Activated B cell treated with CpG ODN at 0.5 μM for 24 hours (primary cell): ENCODE results near the gene PAQR3. TPM values are rescaled to one million over a fixed set of nuclear protein-coding genes. Genes with fewer than 3 reads are reported as not detected.

Experiments used
- ATAC-seq: fragments of 200-7000 bp; cut with Tn5 transposase; one replicate; pipeline ENCODE4 v1.10.0; 2021; ENCODE audit warnings: low read depth, mild to moderate bottlenecking, moderate library complexity
- CTCF ChIA-PET: fragments of 350-600 bp; sonication (Branson Sonifier 250); formaldehyde crosslinking; loops from one replicate; lab custom pipeline; 2021; ENCODE audit warnings: antibody characterized with exemption; lab: Charles Lee
- POLR2A ChIA-PET: fragments of 350-600 bp; sonication (Branson Sonifier 250); formaldehyde crosslinking; loops from one replicate; lab custom pipeline; 2021; ENCODE audit warnings: antibody characterized with exemption; lab: Charles Lee
- DNase-seq: peaks from one replicate; pipeline ENCODE4 v3.0.0; 2022
- H3K27ac Mint-ChIP-seq: one replicate; pipeline ENCODE4 v1.8.0; 2020; ENCODE audit warnings: mixed read lengths
- H3K27me3 Mint-ChIP-seq: one replicate; pipeline ENCODE4 v1.8.0; 2021; ENCODE audit warnings: mixed read lengths
- H3K36me3 Mint-ChIP-seq: one replicate; pipeline ENCODE4 v1.8.0; 2021; ENCODE audit warnings: low read depth, mixed read lengths
- H3K4me1 Mint-ChIP-seq: one replicate; pipeline ENCODE4 v1.8.0; 2021; ENCODE audit warnings: mixed read lengths
- H3K4me3 Mint-ChIP-seq: one replicate; pipeline ENCODE4 v1.8.0; 2020; ENCODE audit warnings: mild to moderate bottlenecking, mixed read lengths
- H3K9me3 Mint-ChIP-seq: one replicate; pipeline ENCODE4 v1.8.0; 2020; ENCODE audit warnings: mixed read lengths
- intact Hi-C: fragments of 100-400 bp; cut with micrococcal nuclease; formaldehyde crosslinking; loops from one replicate; pipeline ENCODE4 v1.15.1; 2024
- total RNA-seq: library from RNA; stranded (reverse); gene quantifications from 2 replicates; pipeline ENCODE4 v1.2.3, GENCODE V29; 2022
- TF ChIP-seq, protein P1 (sequence below): fragments of 200-600 bp; IDR thresholded peaks from one replicate; pipeline ENCODE4 v1.8.0; 2022; ENCODE audit warnings: antibody characterized with exemption, mild to moderate bottlenecking

Gene PAQR3, protein sequence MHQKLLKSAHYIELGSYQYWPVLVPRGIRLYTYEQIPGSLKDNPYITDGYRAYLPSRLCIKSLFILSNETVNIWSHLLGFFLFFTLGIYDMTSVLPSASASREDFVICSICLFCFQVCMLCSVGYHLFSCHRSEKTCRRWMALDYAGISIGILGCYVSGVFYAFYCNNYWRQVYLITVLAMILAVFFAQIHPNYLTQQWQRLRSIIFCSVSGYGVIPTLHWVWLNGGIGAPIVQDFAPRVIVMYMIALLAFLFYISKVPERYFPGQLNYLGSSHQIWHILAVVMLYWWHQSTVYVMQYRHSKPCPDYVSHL
- 10.2 and 10.3 TPM in 2 replicates for total RNA-seq

DNA sequence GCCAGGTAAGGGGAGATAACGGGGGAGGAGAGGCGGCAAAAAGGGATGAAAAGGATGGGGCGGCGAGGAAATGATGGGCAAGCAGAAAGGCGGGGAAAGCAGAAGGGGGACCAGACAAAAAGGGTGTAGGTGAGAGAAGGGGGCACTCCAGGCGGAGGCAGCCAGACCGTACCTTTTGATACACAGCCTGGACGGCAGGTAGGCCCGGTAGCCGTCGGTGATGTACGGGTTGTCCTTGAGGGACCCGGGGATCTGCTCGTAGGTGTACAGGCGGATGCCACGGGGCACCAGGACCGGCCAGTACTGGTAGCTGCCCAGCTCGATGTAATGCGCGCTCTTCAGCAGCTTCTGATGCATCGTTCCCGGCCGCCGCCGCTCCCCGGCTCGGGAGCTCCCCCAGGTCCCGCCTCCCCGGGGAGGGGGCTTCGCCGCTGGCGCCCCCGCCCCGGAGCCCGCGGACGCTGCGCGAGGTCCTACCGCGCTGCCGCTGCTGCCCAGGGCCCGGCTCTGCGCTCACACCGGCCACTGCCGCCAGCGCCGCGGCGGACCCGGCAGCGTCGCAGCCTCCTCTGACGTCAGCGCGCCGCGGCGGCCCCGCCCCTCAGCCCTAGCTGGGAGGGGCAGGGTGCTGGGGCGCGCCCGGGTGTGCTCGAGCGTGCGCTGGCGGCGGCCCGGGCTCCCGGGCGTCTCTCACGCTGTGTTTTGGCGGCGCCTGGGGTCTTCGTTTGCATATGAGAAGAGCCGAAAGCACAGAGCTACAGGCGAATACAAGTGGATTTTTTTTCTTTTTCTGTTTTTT is at the start of gene PAQR3:
Gene PAQR3, minus strand, starts transcription at position 571 of the 799 bp plus-strand sequence. Its CDS starts 214 bp downstream, at position 357.
- ChIA-PET CTCF (interaction anchor here (2.8 kb wide), 1 partner anchor 14 kb away, joined by 16 read pairs; no protein-coding TSS in a partner anchor), POLR2A (interaction anchor here (0.6 to 1.4 kb wide), 6 partner anchors 16 to 278 kb away, joined by 3 read pairs; partner anchors contain the start of gene BMP2K)
- Mint-ChIP-seq H3K36me3 (peaks cover 5% of the 10 kb centered on the region), H3K4me3 (peak within 1 kb of the TSS; percentile 96), H3K9me3 (no peaks in the 10 kb centered on the region), H3K27me3 (no peaks in the 10 kb centered on the region), H3K4me1 (peaks cover 20% of the 10 kb centered on the region), H3K27ac (peak within 1 kb of the TSS; percentile 84)
- peak; percentile 90 for DNase-seq
- TF ChIP-seq, protein P1, sequence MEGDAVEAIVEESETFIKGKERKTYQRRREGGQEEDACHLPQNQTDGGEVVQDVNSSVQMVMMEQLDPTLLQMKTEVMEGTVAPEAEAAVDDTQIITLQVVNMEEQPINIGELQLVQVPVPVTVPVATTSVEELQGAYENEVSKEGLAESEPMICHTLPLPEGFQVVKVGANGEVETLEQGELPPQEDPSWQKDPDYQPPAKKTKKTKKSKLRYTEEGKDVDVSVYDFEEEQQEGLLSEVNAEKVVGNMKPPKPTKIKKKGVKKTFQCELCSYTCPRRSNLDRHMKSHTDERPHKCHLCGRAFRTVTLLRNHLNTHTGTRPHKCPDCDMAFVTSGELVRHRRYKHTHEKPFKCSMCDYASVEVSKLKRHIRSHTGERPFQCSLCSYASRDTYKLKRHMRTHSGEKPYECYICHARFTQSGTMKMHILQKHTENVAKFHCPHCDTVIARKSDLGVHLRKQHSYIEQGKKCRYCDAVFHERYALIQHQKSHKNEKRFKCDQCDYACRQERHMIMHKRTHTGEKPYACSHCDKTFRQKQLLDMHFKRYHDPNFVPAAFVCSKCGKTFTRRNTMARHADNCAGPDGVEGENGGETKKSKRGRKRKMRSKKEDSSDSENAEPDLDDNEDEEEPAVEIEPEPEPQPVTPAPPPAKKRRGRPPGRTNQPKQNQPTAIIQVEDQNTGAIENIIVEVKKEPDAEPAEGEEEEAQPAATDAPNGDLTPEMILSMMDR = no peak
- ATAC-seq = peak; percentile 98
- intact Hi-C loops = loop anchor here (5.0 kb wide), 3 partner anchors 327 to 1133 kb away; partner anchors contain the start of genes ANTXR2 and FRAS1

DNA sequence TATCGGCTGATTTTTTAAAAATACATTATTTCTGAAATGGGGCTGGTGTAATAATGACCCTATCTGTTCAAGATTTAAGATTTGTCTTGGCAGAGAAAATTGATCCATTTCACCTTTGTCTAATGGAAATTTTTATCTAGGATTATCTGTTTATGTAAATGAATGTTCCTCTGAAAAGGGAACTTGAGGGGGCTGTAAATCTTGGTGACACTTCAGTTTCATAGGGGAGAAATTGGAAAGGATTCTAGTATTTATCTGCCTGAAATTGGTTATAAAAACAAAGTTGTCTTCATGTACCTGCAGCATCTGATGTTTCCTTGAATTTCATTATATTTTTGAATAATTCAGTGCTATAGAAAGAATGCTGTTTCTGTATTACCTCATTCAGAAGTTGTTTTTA is 48.4 kb upstream of the PAQR3 start:
- Mint-ChIP-seq H3K36me3 (no peaks in the 10 kb centered on the region), H3K9me3 (no peaks in the 10 kb centered on the region), H3K27ac (no peak overlapping the region), H3K27me3 (peaks cover 26% of the 10 kb centered on the region), H3K4me1 (no peaks in the 10 kb centered on the region), H3K4me3 (no peak overlapping the region)
- CTCF ChIA-PET = no interaction called here
- TF ChIP-seq, protein P1 = no peak
- intact Hi-C loops = no loop called here
- DNase-seq (no peak), ATAC-seq (no peak)
- POLR2A ChIA-PET = no interaction called here

DNA sequence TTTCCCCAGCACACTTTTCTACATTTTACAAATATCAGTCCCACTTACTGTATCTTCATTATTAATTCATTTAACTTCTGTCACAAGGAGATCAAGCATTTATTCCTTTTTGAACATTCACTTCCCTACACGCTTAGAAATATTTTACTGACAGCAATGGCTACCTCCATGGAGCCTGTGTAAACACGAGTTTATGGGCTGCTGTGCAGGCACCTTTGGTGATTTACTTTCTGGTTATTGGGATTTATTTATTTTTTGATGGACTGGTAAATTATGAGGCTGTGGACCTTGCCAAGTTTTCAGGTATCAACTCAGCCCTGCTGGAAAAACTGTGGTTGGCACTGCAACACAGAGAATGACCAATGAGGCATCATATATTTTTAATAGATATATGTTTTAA is 45.4 kb upstream of the PAQR3 start:
- ATAC-seq = no peak
- POLR2A ChIA-PET = no interaction called here
- peaks cover 19% of the 10 kb centered on the region for H3K27me3 Mint-ChIP-seq

DNA sequence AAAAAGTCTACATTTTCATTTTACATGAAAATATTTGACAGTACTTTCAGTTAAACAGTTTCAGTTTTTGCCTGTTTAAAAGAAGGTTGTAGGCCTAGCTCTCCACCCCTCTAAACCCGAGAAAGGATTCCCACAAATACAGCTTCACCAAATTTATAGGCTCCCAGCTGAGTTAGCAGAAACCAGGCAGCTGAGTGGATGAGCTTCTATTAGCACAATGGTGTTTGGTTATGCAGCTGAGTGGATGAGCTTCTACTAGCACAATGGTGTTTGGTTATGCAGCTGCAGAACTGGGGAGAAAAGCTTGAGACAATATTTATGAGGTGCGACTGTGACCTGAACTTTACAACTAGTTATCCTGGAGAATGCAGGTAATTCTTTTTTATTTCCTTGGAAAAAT is 36.6 kb upstream of the PAQR3 start:
- POLR2A ChIA-PET = no interaction called here
- ATAC-seq = no peak
- Mint-ChIP-seq H3K27me3 (peaks cover 6% of the 10 kb centered on the region), H3K4me1 (no peaks in the 10 kb centered on the region), H3K9me3 (no peaks in the 10 kb centered on the region), H3K36me3 (no peaks in the 10 kb centered on the region), H3K27ac (no peak overlapping the region), H3K4me3 (no peak overlapping the region)
- CTCF ChIA-PET = interaction anchor here (0.5 kb wide), 1 partner anchor 88 kb away, joined by 7 read pairs; no protein-coding TSS in a partner anchor
- no peak for DNase-seq
- intact Hi-C loops = no loop called here
- TF ChIP-seq, protein P1 = no peak

More for the DNA sequence above, 45.4 kb upstream of the PAQR3 start:
- CTCF ChIA-PET = no interaction called here
- intact Hi-C loops = no loop called here
- TF ChIP-seq, protein P1 = no peak
- Mint-ChIP-seq H3K4me1 (no peaks in the 10 kb centered on the region), H3K9me3 (peaks cover 3% of the 10 kb centered on the region), H3K27ac (no peak overlapping the region), H3K36me3 (no peaks in the 10 kb centered on the region), H3K4me3 (no peak overlapping the region)
- no peak for DNase-seq

DNA sequence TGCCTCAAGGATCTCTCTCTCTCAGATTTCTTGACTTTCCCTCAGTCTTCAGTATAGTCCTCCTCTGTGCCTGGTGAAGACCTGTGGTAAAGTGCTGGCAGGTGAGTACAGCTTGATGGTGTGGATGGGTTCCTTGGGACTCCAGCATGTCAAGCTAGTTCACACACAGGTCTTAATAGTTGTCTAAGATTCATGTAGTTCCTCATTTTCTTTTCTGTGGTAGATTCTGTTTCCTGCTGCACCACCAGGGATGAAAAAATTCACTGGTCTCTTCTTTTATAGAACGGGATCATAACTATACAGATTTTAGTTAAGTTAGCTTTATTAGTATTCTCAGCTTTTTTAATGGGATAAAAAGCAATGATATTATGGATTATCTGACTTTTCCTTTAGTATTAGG is 32.5 kb upstream of the PAQR3 start:
- POLR2A ChIA-PET = no interaction called here
- ATAC-seq (no peak), DNase-seq (no peak)
- H3K4me1 Mint-ChIP-seq = no peaks in the 10 kb centered on the region
- H3K36me3 Mint-ChIP-seq = no peaks in the 10 kb centered on the region
- H3K27me3 Mint-ChIP-seq = peaks cover 8% of the 10 kb centered on the region
- H3K4me3 Mint-ChIP-seq = no peak overlapping the region
- CTCF ChIA-PET = no interaction called here
- no peak overlapping the region for H3K27ac Mint-ChIP-seq
- intact Hi-C loops = no loop called here
- peaks cover 2% of the 10 kb centered on the region for H3K9me3 Mint-ChIP-seq
- TF ChIP-seq, protein P1 = no peak
